Measurements from ENCODE around the gene AFAP1. TPM values are rescaled to one million over a fixed set of nuclear protein-coding genes. Genes with fewer than 3 reads are reported as not detected.

Gene AFAP1
- polyA plus RNA-seq, 1 donor (not counting 4 experiments of a cell fraction or from before 2014, with no cell fraction given): 7.6 TPM

DNA sequence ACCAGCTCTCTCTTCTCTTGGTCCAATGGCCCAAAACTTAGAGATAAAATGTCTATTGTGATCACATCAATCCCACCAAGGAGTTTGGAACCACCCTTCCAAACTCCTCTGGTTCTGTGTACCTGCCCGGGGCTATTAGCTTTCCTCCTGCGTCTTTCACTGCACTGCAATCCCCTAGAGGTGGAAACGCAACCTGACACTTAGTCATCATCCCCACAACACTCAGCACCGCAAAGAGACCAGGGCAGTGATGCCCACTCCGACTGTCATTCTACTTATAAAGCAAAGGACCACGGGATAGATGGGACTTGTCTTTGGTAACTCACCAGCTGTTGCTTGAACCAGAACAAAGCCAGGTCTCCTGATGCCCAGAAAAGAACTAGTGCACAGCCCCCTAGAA, 22.0 kb downstream of the AFAP1 start:
- H4K20me1 ChIP-seq (ENCODE audit: control insufficient read depth, extremely low read depth, insufficient read depth, low read length): no peaks in the 10 kb centered on the region
- dilution Hi-C loops (cut with MboI; ENCODE audit: extremely low pct_ligation_motif_present, low sequenced_read_pairs): no loop called here
- no peak for FAIRE-seq

GRCh38 chr4:7915875-7916242, 23.8 kb downstream of the AFAP1 start:
- Histone ChIP-seq H3K27me3 (ENCODE audit: control insufficient read depth, extremely low read depth, insufficient read depth, low read length) (no peaks in the 10 kb centered on the region), H3K9me3 (ENCODE audit: control insufficient read depth, low read depth, low read length) (no peaks in the 10 kb centered on the region), H3K27ac (ENCODE audit: control insufficient read depth, insufficient read depth, low read length) (no peak overlapping the region), H3K9ac (ENCODE audit: control insufficient read depth, extremely low read depth, insufficient read depth, low read length) (no peak overlapping the region), H3K4me2 (ENCODE audit: control insufficient read depth, extremely low read depth, insufficient read depth, low read depth, low read length) (no peak overlapping the region), H3K9me1 (ENCODE audit: control insufficient read depth, extremely low read depth, insufficient read depth, low read length) (no peaks in the 10 kb centered on the region), H4K20me1 (ENCODE audit: control insufficient read depth, extremely low read depth, insufficient read depth, low read length) (peaks cover 4% of the 10 kb centered on the region), H3K4me3 (ENCODE audit: control insufficient read depth in 2 of 3, extremely low read depth in 1 of 3, insufficient read depth in 2 of 3, low read depth in 1 of 3, low read length in 3 of 3) (no peak overlapping the region), H3K4me1 (ENCODE audit: control insufficient read depth, extremely low read depth, insufficient read depth, low read length) (no peaks in the 10 kb centered on the region), H2AFZ (ENCODE audit: control insufficient read depth, low read length) (no peak overlapping the region), H3K79me2 (ENCODE audit: control insufficient read depth, insufficient read depth, low read length) (peaks cover 82% of the 10 kb centered on the region), H3K36me3 (ENCODE audit: control insufficient read depth in 2 of 2, extremely low read depth in 1 of 2, insufficient read depth in 2 of 2, low read length in 2 of 2) (no peaks in the 10 kb centered on the region)
- TF ChIP-seq CTCF (optimal IDR thresholded peaks at IDR 0.05 in 1 of 3, IDR thresholded peaks at IDR 0.05 in 1 of 3, conservative IDR thresholded peaks at IDR 0.05 in 1 of 3; ENCODE audit: extremely low read depth in 1 of 3, insufficient read depth in 2 of 3, low read length in 3 of 3): peak in 1 of 3 experiments; percentile 11
- TF ChIP-seq EZH2 (IDR thresholded peaks at IDR 0.05; ENCODE audit: low read length): no peak
- no peak for FAIRE-seq
- dilution Hi-C loops (cut with MboI; ENCODE audit: extremely low pct_ligation_motif_present, low sequenced_read_pairs): no loop called here
- DNase-seq (ENCODE audit: low read depth, low spot score): no peak

More for the DNA sequence above, 22.0 kb downstream of the AFAP1 start:
- Histone ChIP-seq H3K9me1 (ENCODE audit: control insufficient read depth, extremely low read depth, insufficient read depth, low read length) (no peaks in the 10 kb centered on the region), H3K27ac (ENCODE audit: control insufficient read depth, insufficient read depth, low read length) (no peak overlapping the region), H3K4me3 (ENCODE audit: control insufficient read depth in 2 of 3, extremely low read depth in 1 of 3, insufficient read depth in 2 of 3, low read depth in 1 of 3, low read length in 3 of 3) (no peak overlapping the region), H3K9me3 (ENCODE audit: control insufficient read depth, low read depth, low read length) (no peaks in the 10 kb centered on the region), H3K36me3 (ENCODE audit: control insufficient read depth in 2 of 2, extremely low read depth in 1 of 2, insufficient read depth in 2 of 2, low read length in 2 of 2) (no peaks in the 10 kb centered on the region), H3K79me2 (ENCODE audit: control insufficient read depth, insufficient read depth, low read length) (peaks cover 78% of the 10 kb centered on the region), H3K27me3 (ENCODE audit: control insufficient read depth, extremely low read depth, insufficient read depth, low read length) (no peaks in the 10 kb centered on the region), H3K4me2 (ENCODE audit: control insufficient read depth, extremely low read depth, insufficient read depth, low read depth, low read length) (no peak overlapping the region), H2AFZ (ENCODE audit: control insufficient read depth, low read length) (no peak overlapping the region), H3K9ac (ENCODE audit: control insufficient read depth, extremely low read depth, insufficient read depth, low read length) (no peak overlapping the region), H3K4me1 (ENCODE audit: control insufficient read depth, extremely low read depth, insufficient read depth, low read length) (no peaks in the 10 kb centered on the region)
- TF ChIP-seq EZH2 (IDR thresholded peaks at IDR 0.05; ENCODE audit: low read length) (no peak), CTCF (optimal IDR thresholded peaks at IDR 0.05 in 1 of 3, IDR thresholded peaks at IDR 0.05 in 1 of 3, conservative IDR thresholded peaks at IDR 0.05 in 1 of 3; ENCODE audit: extremely low read depth in 1 of 3, insufficient read depth in 2 of 3, low read length in 3 of 3) (no peak)
- no peak for DNase-seq (ENCODE audit: low read depth, low spot score)
